ENCODE measurements around the gene GPS1. TPM values are rescaled to one million over a fixed set of nuclear protein-coding genes. Genes with fewer than 3 reads are reported as not detected.
A peak's percentile ranks its signal among the peaks of the same experiment; 100 is the strongest.

Gene GPS1
- total and polyA plus RNA-seq, 10 of the 15 experiments (the other 5 are each of a cell fraction or from before 2014, with no cell fraction given) = 2.2 to 146 (median 77.7) TPM

GRCh38 chr17:82051776-82052637 lies at the start of gene GPS1, which contains the start of gene RFNG (continued):
- TF ChIP-seq ZBTB11 (CRISPR knock-in tag; IDR thresholded peaks at IDR 0.05) = no peak
- peak; percentile 68 for TF ChIP-seq SP1 (IDR thresholded peaks at IDR 0.05; ENCODE audit: low read depth, low read length)
- peak in 1 of 2 experiments; percentile 52; a peak in 2 of 4 replicates for TF ChIP-seq BHLHE40 (IDR thresholded peaks at IDR 0.05; ENCODE audit: borderline replicate concordance in 1 of 2, low read depth in 2 of 2, low read length in 1 of 2)
- no peak for TF ChIP-seq SPI1 (IDR thresholded peaks at IDR 0.05; ENCODE audit: borderline replicate concordance, insufficient read depth, low read depth, low read length)
- peak; percentile 80 for TF ChIP-seq NKRF (conservative IDR thresholded peaks at IDR 0.05)
- 0 out of 2 replicates have a peak, but pooled peaks have one; percentile 19 for TF ChIP-seq DPF2 (IDR thresholded peaks at IDR 0.05)
- TF ChIP-seq CBFB (IDR thresholded peaks at IDR 0.05; ENCODE audit: low read depth) = no peak
- no peak for TF ChIP-seq ZBTB33 (IDR thresholded peaks at IDR 0.05)
- TF ChIP-seq CBX5 (IDR thresholded peaks at IDR 0.05; ENCODE audit: low read depth) = no peak
- TF ChIP-seq PAX5 (IDR thresholded peaks at IDR 0.05; ENCODE audit: borderline replicate concordance, low read depth, low read length) = 0 out of 2 replicates have a peak, but pooled peaks have one; percentile 14
- no peak for TF ChIP-seq EZH2 (IDR thresholded peaks at IDR 0.05; ENCODE audit: borderline replicate concordance, control insufficient read depth, low read depth, low read length)
- TF ChIP-seq SREBF2 (IDR thresholded peaks at IDR 0.05; ENCODE audit: low read length) = 0 out of 2 replicates have a peak, but pooled peaks have one; percentile 27
- peak; percentile 70 for TF ChIP-seq ZBTB40 (IDR thresholded peaks at IDR 0.05; ENCODE audit: borderline replicate concordance)
- no peak for TF ChIP-seq STAT1 (conservative IDR thresholded peaks at IDR 0.05)
- 0 out of 2 replicates have a peak, but pooled peaks have one; percentile 14 for TF ChIP-seq TCF3 (IDR thresholded peaks at IDR 0.05; ENCODE audit: borderline replicate concordance, insufficient read depth, low read depth, low read length)
- TF ChIP-seq NFYB (IDR thresholded peaks at IDR 0.05; ENCODE audit: insufficient read depth, low read depth, low read length) = no peak
- peak; percentile 69; the same call in 1 of the 2 replicates for TF ChIP-seq SIN3A (IDR thresholded peaks at IDR 0.05; ENCODE audit: low read depth, low read length)
